ENCODE results near the gene CDK18.

DNA sequence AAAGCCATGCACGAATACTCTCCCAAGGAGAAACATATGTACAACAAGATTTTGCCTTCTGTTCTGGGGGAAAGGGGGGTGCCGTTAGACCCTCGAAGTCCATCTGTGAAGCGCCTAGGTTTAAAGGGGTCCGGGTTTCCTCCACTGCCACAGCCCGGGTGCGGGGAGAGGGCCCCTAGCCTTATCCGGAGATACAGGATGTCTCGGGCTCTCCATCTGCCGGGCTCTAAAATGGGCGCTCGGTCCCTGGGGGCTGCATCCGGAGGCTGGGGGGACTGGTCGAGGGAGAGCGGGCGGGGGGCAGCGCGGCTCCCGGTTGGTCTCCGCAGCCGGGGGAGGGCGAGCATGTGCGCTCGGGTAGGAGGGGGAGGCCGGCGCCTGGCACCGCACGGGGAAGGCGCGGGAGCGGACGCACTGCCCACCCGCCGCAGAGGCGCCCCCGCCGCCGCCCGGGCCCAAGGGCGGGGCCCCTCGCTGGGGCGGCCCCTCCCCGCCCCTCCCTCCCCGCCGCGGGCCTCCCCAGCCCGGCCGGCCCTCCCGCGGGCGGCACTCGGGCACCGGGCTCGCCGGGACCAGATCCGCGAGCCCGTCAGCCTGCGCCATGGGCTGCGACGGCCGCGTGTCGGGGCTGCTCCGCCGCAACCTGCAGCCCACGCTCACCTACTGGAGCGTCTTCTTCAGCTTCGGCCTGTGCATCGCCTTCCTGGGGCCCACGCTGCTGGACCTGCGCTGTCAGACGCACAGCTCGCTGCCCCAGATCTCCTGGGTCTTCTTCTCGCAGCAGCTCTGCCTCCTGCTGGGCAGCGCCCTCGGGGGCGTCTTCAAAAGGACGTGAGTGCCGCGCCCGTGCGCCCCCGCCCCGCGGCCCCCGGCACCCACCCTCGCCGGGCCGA, 64.2 kb downstream of the CDK18 start:
- TF ChIP-seq EZH2 (optimal IDR thresholded peaks at IDR 0.05; ENCODE audit: low read depth, low read length) (no peak), CTCF (IDR thresholded peaks at IDR 0.05; ENCODE audit: low read length) (no peak)
